Esophagus squamous epithelium (tissue), 4 donors: ENCODE measurements around the gene CADPS.

Experiments used
- CTCF ChIP-seq, 6 experiments: fragments of 450-650 bp in 4 of 6; fragments of 200-600 bp in 2 of 6; sonication (generic) in 2 of 6; IDR thresholded peaks; one replicate each; pipeline ENCODE4 v1.5.1; 2016 to 2019; ENCODE audit warnings: antibody characterized with exemption in 6 of 6, mild to moderate bottlenecking in 4 of 6, moderate library complexity in 4 of 6
- POLR2A ChIP-seq, 4 donors: fragments of 450-650 bp; IDR thresholded peaks; one replicate each; pipeline ENCODE4 v1.6.1; 2017; ENCODE audit warnings: antibody characterized with exemption in 4 of 4, mild to moderate bottlenecking in 4 of 4, moderate library complexity in 3 of 4

GRCh38 chr3:62416144-62416543 lies 459.1 kb downstream of the CADPS start:
- TF ChIP-seq POLR2A (IDR thresholded peaks at IDR 0.05) (no peak), CTCF (IDR thresholded peaks at IDR 0.05) (no peak)
